ENCODE measurements around the gene UQCRC2.
"Not testable (repeated sequence)": the region's sequence is repeated elsewhere in the genome, so short reads cannot be mapped to it uniquely, and the experiment has no call there.

The UQCRC2 gene

GRCh38 chr16:21952793-21953540, at the start of gene UQCRC2:
Gene UQCRC2 (plus strand): TSS chr16:21953361. CDS start chr16:21953424, 63 bp downstream.
- peak; percentile 97 for DNase-seq (ENCODE audit: low spot score)

GRCh38 chr16:21932650-21933049, 20.5 kb upstream of the UQCRC2 start:
- not testable (repeated sequence) for DNase-seq (ENCODE audit: low spot score)

- DNase-seq (ENCODE audit: low spot score): not testable (repeated sequence)
Observed at GRCh38 chr16:21933316-21933715, 19.8 kb upstream of the UQCRC2 start.

- not testable (repeated sequence) for DNase-seq (ENCODE audit: low spot score)
Observed at GRCh38 chr16:21933790-21934189, 19.4 kb upstream of the UQCRC2 start.

GRCh38 chr16:21936216-21936615, 16.9 kb upstream of the UQCRC2 start:
- not testable (repeated sequence) for DNase-seq (ENCODE audit: low spot score)

- DNase-seq (ENCODE audit: low spot score): no peak
Observed at GRCh38 chr16:21937336-21937829, 15.8 kb upstream of the UQCRC2 start.

- no peak for DNase-seq (ENCODE audit: low spot score)
Observed at GRCh38 chr16:21940570-21940969, 12.6 kb upstream of the UQCRC2 start.

- DNase-seq (ENCODE audit: low spot score): no peak
Observed at GRCh38 chr16:21943571-21943970, 9.6 kb upstream of the UQCRC2 start.

GRCh38 chr16:21946889-21947635, 6.1 kb upstream of the UQCRC2 start:
- DNase-seq (ENCODE audit: low spot score): no peak

- DNase-seq (ENCODE audit: low spot score): no peak
Observed at GRCh38 chr16:21949713-21950260, 3.4 kb upstream of the UQCRC2 start.

- peak; percentile 41 for DNase-seq (ENCODE audit: low spot score)
Observed at GRCh38 chr16:21950782-21951521, 2.2 kb upstream of the UQCRC2 start.

GRCh38 chr16:21952040-21952792, 945 bp upstream of the UQCRC2 start:
- peak; percentile 58 for DNase-seq (ENCODE audit: low spot score)

GRCh38 chr16:21953541-21953902, 361 bp downstream of the UQCRC2 start:
- DNase-seq (ENCODE audit: low spot score): no peak

- no peak for DNase-seq (ENCODE audit: low spot score)
Observed at GRCh38 chr16:21957714-21958346, 4.7 kb downstream of the UQCRC2 start.

- no peak for DNase-seq (ENCODE audit: low spot score)
Observed at GRCh38 chr16:21959050-21959449, 5.9 kb downstream of the UQCRC2 start.

GRCh38 chr16:21962475-21962874, 9.3 kb downstream of the UQCRC2 start:
- no peak for DNase-seq (ENCODE audit: low spot score)

- no peak for DNase-seq (ENCODE audit: low spot score)
Observed at GRCh38 chr16:21963887-21964286, 10.7 kb downstream of the UQCRC2 start.

GRCh38 chr16:21964353-21964752, 11.2 kb downstream of the UQCRC2 start:
- no peak for DNase-seq (ENCODE audit: low spot score)

GRCh38 chr16:21971856-21972255, 18.7 kb downstream of the UQCRC2 start:
- DNase-seq (ENCODE audit: low spot score): no peak

- no peak for DNase-seq (ENCODE audit: low spot score)
Observed at GRCh38 chr16:21973945-21974344, 20.8 kb downstream of the UQCRC2 start.

GRCh38 chr16:21980032-21980431, 26.9 kb downstream of the UQCRC2 start:
- no peak for DNase-seq (ENCODE audit: low spot score)

All from AG08395 (cell line).